Raji (cell line): Measurements from ENCODE around the gene FAM222A.

Experiments
- POLR2A ChIP-seq: IDR thresholded peaks from 2 replicates; pipeline ENCODE4 v1.6.1; 2011; ENCODE audit warnings: low read depth, low read length, control low read depth; ENCODE audit not compliant: insufficient read depth

FAM222A gene

GRCh38 chr12:109813810-109814416 is 100.3 kb downstream of the FAM222A start:
- TF ChIP-seq POLR2A = no peak

GRCh38 chr12:109814600-109815150 is 101.0 kb downstream of the FAM222A start:
- no peak for TF ChIP-seq POLR2A

- TF ChIP-seq POLR2A = no peak
These were observed 101.6 kb downstream of the FAM222A start for GRCh38 chr12:109815225-109815624.

- TF ChIP-seq POLR2A = no peak
These were observed 102.4 kb downstream of the FAM222A start for GRCh38 chr12:109815757-109816617.

GRCh38 chr12:109816870-109817269 is 103.2 kb downstream of the FAM222A start:
- TF ChIP-seq POLR2A = no peak

DNA sequence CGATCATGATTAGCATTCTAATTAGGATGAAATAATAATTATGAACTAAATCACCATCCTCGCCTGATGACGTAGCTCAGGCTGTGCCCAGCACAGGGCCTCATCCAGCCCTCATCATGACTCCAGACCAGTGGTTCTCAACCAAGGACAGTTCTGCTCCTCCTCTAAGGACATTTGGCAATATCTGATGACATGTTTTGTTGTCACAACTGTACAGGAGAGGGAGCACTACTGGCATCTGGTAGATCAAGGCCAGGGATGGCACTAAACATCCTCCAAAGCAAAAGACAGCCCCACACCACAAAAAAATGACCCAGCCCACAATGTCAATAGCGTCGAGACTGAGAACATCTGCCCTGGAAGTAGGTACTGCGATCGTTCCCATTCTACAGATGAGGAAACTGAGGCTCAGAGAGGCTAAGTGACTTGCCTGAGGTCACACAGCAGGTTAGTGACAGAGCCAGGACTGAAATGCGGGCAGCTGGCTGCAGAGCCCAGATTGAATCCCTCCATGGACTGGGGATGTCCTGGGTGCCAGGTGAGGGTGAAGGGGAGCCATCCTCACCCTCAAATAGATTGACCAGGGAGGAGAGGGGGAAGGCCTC is 104.1 kb downstream of the FAM222A start:
- no peak for TF ChIP-seq POLR2A

DNA sequence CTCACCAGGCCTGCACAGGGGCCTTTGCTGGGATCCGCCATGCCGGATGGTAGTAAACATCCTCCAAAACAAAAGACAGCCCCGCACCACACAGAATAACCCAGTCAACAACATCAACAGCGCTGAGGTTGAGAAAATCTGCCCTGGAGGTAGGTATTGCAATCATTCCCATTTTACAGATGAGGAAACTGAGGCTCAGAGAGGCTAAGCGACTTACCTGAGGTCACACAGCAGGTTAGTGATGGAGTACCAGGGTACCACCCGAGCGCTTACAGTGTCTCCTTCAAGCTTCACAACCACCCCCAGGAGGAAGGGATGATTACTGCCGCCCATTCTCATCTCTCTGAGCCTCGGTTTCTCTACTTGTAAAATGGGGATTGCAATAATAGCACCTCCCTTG is 104.6 kb downstream of the FAM222A start:
- no peak for TF ChIP-seq POLR2A

GRCh38 chr12:109818905-109819500 is 105.4 kb downstream of the FAM222A start:
- TF ChIP-seq POLR2A = no peak
